NCI-H460 (cell line): Measurements from ENCODE around the gene SUFU. TPM values are rescaled to one million over a fixed set of nuclear protein-coding genes. Genes with fewer than 3 reads are reported as not detected.
"Not testable (repeated sequence)": the region's sequence is repeated elsewhere in the genome, so short reads cannot be mapped to it uniquely, and the experiment has no call there.

Experiments
- DNase-seq: peaks from one replicate; pipeline ENCODE4 v3.0.0-alpha.2; 2016; ENCODE audit warnings: low read depth; ENCODE audit errors: extremely low read depth
- polyA plus RNA-seq: library from polyadenylated mRNA; depleted of rRNA; stranded (reverse); fragments of >200 nt; gene quantifications from 2 replicates; pipeline ENCODE4 v1.2.3, GENCODE V29; 2014; cell fraction: nucleus; rRNA removed
- total RNA-seq: library from RNA; depleted of rRNA; stranded (reverse); fragments of >200 nt; shearing (Covaris generic); gene quantifications from 2 replicates; pipeline ENCODE4 v1.2.3, GENCODE V29; 2014; rRNA removed

The SUFU gene
- total RNA-seq = 1.9 and 2.2 TPM in 2 replicates
- polyA plus RNA-seq = 1.5 and 2.7 TPM in 2 replicates

GRCh38 chr10:102503264-102504178 lies at the start of gene SUFU:
Gene SUFU, plus strand, starts transcription at chr10:102503972. Its CDS starts 181 bp downstream, at chr10:102504153.
- peak; percentile 99 for DNase-seq

- DNase-seq = not testable (repeated sequence)
These were observed 48.9 kb upstream of the SUFU start for GRCh38 chr10:102454662-102455487.

GRCh38 chr10:102455893-102456471 lies 47.8 kb upstream of the SUFU start:
- peak; percentile 76 for DNase-seq

- no peak for DNase-seq
These were observed 46.1 kb upstream of the SUFU start for GRCh38 chr10:102457591-102458150.

GRCh38 chr10:102458656-102459055 lies 45.1 kb upstream of the SUFU start:
- no peak for DNase-seq

- DNase-seq = no peak
These were observed 43.0 kb upstream of the SUFU start for GRCh38 chr10:102460836-102461186.

- peak; percentile 88 for DNase-seq
These were observed 42.4 kb upstream of the SUFU start for GRCh38 chr10:102461187-102462054.

- no peak for DNase-seq
These were observed 41.2 kb upstream of the SUFU start for GRCh38 chr10:102462512-102463054.

- DNase-seq = no peak
These were observed 39.8 kb upstream of the SUFU start for GRCh38 chr10:102463983-102464382.

GRCh38 chr10:102465466-102465865 lies 38.3 kb upstream of the SUFU start:
- no peak for DNase-seq

- no peak for DNase-seq
These were observed 36.5 kb upstream of the SUFU start for GRCh38 chr10:102467318-102467717.

- no peak for DNase-seq
These were observed 35.8 kb upstream of the SUFU start for GRCh38 chr10:102467971-102468438.

GRCh38 chr10:102468683-102469082 lies 35.1 kb upstream of the SUFU start:
- no peak for DNase-seq

GRCh38 chr10:102470579-102471546 lies 32.9 kb upstream of the SUFU start:
- DNase-seq = no peak

- no peak for DNase-seq
These were observed 30.1 kb upstream of the SUFU start for GRCh38 chr10:102473445-102474331.

- no peak for DNase-seq
These were observed 28.2 kb upstream of the SUFU start for GRCh38 chr10:102475451-102476040.
